HG02981 (cell line): ENCODE results near the gene ADH1C.
"Not testable (repeated sequence)": the region's sequence is repeated elsewhere in the genome, so short reads cannot be mapped to it uniquely, and the experiment has no call there.

Experiments used
- ATAC-seq: cut with Tn5 transposase; IDR thresholded peaks from one replicate; pipeline ENCODE4 v1.9.1; 2021; ENCODE audit warnings: mild to moderate bottlenecking, moderate library complexity; ENCODE audit not compliant: unreplicated experiment

Gene ADH1C

DNA sequence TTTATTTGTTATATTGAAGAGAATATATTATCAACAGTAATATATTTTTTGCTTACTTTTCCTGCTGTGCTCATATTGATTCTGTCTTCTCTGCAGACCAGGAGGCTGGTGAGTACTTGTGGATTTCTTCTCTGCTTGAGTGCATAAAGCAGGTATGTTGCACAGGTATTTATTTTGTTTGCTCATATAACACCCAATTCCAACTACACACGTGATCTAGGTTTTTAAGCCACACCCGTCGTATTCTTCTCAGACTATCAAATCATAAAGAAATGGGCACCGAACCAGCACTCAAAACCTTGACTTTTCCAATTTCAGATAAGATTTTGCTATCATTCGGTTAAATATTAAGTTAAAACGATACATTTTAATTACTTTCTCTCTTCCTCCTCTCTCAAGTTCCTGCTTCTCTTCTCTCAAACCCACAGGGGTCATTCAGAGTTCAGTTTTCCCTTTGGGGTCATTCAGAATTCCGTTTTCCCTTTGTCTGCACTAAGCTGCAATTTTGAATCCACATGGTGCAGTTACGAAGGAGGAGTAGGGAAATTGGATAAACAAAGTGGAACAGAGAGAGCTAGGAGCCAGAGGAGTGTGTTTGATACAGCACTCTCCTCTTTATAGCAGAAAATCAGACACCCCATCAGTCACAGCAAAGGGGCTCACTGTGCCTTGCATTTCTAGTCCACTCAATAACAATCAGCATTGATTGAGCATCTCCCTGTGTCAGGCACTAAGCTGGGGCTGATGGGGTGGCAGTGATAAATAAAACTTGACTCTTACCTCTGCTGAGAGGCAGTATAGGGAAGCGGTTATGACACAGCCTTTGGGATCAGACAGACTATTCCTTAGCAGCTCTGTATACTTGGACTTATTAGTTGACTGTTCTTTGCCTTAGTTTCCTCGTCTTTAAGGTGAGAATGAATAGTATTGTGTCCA is at the start of gene ADH1C:
Gene ADH1C, minus strand, starts transcription at position 145 of the 936 bp plus-strand sequence. Its CDS starts 71 bp downstream, at position 74.
- ATAC-seq: no peak

DNA sequence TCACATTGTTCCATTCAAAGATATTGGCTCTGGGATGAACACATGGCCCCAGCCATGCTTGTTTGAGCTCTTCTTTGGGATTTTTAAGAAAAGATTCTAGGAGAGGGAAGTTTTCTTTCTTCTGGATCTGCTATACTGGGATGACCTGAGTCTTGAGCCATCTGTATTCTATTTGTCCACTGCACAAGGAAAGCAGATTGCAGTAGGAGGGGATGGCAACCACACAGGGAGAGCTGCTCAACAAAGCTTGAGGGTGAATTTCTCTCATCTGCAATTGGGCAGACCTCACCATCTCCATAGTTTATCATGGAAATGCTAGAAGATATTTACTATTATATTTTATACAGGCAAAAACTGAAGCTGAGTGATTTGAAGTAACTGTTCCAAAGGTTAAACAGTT is 48.3 kb upstream of the ADH1C start:
- ATAC-seq: no peak

DNA sequence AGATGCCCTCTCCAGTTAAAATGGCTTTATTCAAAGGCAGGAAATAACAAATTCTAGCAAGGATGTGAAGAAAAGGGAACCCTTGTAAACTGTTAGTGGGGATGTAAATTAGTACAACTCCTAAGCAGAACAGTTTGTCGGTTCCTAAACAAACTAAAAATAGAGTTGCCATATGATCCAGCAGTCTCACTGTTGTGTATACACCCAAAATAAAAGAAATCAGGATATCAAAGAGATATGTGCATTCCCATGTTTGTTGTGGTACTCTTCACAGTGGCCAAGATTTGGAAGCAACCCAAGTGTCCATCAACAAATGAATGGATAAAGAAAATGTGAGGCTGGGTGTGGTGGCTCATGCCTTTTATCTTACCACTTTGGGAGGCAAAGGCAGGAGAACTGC is 46.5 kb upstream of the ADH1C start:
- no peak for ATAC-seq

DNA sequence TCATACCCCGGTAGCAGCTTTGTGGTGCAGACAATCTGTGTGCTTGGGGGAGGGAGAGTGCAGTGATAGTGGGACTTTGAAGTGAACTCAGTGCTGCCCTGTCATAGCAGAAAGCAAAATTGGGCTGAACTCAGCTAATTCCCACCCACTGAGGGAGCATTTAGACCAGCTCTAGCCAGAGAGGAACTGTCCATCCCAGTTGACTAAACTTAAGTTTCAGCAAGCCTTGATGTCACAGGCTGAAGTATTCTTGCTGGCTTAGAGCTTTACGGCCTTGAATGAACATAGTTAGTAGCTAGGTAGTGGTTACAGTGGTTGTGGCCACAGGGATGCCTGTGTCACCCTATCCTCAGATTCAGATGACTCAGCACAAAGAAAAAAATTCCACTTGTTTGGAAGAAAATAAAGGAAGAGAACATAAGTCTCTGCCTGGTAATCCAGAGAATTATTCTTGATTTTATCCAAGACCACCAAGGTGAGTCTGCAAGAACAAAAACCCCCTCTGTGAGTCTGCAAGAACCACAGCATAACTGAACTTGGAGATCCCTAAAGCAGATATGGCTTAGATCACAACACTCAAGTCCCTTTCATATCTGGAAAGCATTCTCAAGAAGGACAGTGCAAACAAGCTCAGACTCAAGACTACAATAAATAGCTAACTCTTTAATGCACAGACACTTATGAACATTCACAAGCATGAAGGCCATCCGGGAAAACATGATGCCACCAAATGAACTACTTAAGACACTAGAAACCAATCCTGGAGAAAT is 43.2 kb upstream of the ADH1C start:
- ATAC-seq: no peak

DNA sequence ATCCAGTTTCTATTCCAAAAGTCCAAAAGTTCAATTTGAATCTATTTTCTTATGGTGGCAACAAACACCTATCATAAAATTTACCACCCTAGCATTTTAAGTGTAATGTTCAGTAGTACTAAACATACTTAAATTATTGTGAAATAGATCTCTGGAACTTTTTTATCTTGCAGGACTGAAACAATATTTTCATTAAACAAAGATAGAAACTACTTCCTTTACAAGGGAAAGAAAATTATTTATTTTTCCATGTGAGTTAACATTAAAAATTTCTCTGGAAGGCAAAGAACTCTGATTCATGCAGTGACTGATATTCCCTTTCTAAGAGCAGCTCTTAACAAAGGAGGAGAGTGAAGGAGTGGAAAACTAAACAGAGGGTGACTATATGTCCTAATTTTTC is 42.4 kb upstream of the ADH1C start:
- ATAC-seq: no peak

DNA sequence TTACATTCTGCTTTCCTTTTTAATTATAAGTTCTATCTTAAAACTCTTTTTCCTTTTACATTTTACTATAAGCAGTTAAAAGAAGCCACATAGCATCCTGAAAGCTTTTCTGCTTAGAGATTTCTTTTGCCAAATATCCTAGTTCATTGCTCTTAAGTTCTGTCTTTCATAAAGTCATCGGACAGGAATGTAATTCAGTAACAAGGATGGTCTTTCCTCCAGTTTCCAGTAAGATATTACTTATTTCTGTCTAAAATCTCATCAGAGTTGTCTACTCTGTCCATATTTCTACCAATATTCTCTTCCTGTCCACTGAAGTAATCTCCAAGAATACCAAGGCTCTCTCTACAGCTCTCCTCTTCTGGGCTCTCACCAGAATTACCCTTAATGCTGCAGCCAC is 37.5 kb upstream of the ADH1C start:
- ATAC-seq: no peak

DNA sequence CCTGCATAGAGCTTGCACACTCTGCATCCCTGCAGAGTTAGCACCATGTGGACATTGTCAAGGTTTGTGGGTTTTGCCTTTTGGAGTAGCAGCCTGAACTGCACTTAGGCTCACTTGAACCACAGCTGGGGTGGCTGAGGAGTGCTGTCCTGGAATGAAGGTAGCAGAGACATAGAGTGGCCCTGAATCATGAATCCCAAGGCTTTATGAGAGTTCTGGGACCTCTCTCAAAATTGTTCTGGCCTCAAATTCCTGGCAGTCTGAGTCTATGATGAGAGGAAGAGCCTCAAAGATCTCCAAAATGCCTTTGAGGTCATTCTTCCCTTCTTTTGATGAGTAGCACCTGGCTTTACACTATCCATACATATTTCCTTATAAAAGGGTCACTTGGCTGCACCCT is 37.1 kb upstream of the ADH1C start:
- no peak for ATAC-seq

DNA sequence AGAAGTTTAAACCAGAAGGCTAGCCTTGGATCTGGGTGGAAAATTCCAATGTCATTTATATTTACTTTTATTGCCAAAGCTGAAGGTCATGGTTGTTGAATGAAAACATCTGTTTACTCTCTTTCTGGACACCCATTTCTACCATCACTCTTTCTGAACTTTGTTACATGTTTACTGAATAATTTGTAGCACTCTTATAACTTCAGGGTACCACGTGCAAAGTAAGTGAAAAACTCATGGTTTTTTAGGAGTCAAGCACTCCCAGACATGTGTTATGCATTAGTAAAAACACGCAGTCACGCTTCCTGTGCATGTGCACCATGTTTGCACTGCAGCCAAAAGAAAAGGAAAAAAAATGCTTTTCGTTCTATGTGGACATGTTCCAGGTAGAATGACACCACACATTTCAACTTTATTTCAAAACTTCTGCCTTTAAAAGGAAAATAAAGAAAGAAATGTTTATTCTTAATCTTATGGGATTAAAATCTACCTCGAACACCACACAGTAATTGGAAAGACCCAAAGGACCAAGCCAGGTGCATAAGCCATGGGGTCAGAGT is 31.4 kb upstream of the ADH1C start:
- ATAC-seq: no peak

DNA sequence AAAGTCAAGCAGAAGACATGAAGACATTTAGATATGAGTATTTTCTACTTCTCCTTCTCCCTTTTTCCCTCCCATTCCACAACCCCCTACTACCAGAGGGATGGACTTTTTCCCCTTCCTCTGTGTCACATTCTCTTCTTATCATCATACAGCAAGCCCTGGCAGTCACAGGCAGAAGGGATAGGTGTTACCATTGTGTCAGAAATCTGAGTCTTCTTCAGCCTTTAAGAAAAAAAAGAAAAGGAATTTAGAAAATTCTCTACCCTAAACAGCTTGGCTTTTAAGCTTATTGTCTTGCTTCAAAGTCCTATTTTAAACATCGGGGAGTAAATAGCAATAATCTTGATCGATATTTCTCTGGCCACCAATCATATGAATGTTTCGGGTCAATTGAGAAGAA is 30.9 kb upstream of the ADH1C start:
- ATAC-seq: no peak

DNA sequence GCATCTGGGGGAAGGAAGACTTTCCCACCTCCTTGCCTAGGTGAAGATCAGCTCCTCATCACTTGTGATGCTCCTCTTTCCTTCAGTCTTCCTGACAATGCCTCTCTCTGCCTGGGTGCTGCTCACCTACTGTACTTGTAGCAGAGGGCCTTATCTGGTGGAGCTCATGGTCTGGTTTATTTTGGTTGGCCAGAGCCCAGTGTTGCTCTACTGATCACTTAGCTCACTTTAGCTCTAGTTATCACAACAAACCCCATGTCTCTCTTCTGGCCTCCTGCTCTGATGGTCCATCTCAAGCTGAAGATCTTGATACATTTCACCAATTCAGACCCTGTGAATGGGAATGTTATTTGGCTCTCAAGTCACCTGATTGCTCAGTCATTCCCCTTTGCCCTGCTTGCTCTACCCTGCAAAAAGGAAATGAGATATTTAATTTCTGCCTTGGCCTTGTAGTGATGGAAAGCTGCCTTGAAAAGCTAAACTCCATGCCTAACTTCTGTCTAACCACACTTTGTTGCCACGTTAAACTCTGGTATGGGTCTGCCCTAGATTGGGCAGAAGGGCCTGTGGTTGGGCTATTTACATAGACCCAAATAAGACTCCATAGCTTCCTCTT is 30.3 kb upstream of the ADH1C start:
- no peak for ATAC-seq

DNA sequence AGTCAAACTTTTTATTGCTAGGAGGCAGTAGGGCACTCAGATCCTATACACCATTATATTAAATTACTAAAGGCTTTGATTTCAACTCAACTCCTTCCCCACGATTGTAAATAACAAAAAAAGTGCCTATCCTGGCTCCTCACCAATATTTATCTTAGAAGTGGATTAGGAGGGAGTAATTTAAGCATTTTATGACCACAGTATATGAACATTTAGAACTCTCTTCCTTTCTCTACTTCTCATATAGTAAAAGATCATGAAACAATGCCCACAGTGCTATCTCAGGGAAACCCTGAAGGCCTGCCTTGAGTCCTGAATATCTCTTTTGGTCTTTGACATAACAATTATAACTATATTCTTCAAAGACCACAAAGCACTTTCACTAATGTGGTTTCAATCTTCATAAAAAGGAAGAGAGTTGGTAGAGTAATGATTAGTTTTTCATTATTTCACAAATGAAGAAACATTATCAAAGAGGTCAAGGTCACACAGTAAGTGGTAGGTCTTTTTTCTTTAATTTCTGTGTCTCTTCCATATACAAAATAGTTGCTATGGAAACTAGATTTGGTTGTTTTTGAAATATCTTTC is 29.1 kb upstream of the ADH1C start:
- peak; percentile 54 for ATAC-seq

DNA sequence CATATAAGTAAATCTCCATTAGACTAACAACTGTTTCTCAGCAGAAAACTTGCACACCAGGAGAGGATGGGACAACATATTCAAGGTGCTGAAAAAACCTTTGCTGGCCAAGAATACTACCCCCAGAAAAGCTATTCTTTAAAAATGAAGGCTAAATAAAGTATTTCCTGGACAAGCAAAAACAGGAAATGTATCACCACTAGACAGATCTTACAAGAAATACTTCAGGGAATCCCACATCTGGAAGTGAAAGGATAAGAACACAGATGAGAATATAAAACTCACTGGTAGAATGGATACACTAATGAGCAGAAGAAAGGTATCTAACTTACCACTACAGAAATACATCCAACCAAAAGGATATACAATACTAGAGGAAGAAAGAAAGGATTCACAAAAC is 27.0 kb upstream of the ADH1C start:
- no peak for ATAC-seq

DNA sequence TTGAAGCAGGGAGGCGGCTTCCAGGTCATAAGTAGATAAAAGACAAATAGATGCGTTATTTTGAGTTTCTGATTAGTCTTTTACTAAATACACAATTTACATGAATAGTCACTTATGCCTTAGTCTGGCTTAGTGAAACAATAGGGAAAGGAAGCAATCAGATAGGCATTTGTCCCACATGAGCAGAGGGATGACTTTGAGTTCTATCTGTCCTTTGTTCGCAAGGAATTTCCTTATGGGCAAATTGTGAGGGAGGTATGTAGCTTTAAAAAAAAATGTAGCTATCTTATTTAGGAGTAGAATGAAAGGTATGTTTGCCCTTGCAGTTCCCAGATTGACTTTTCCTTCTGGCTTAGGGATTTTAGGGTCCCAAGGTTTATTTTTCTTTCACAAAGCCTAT is 26.3 kb upstream of the ADH1C start:
- ATAC-seq: no peak

DNA sequence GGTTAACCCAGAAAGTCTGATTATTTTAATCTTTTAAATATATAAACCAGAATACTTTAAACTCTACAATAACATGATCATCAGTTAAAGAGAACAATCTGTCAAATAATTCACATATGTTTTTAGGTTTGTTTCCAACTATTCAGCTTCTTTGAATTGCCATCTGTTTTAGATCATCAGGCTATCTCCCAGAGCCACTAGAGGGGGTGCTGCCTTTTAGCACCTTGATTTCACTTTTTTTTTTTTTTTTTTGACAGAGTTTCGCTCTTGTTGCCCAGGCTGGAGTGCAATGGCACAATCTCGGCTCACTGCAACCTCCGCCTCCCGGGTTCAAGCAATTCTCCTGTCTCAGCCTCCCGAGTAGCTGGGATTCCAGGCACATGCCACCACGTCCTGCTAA is 24.8 kb upstream of the ADH1C start:
- ATAC-seq: not testable (repeated sequence)

DNA sequence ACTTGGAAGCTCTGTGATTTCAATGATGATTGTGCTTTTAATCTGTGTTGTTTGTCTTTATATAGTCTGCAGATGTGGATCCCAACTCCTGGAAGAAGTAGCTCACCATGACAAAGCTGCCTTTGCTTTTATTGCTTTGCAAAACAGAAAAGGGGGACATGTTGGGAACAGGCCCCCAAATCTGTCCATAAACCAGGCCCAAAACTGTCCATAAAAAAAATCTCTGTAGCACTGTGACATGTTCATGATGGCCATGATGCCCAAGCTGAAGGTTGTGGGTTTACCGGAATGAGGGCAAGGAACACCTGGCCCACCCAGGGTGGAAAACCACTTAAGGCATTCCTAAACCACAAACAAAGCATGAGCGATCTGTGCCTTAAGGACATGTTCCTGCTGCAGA is 19.9 kb upstream of the ADH1C start:
- not testable (repeated sequence) for ATAC-seq

DNA sequence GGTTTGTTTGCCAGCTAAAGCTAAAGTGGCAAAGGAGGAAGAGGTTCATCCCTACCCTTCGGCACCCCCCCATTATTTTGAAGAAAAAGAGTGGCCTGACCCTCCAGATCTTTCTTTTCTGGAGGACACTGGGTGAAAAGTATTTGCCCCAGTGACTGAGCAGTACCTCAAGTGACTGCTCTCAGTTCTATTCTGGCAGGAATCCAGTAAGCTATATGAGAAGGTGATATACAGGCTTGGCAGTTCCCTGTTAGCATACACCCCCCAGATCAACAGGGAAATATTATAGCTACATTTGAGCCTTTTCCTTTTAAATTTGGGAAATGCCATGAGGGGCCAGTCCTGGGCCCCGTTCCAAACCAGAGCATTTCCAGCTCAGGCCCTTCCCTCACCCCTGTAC is 15.3 kb upstream of the ADH1C start:
- not testable (repeated sequence) for ATAC-seq

DNA sequence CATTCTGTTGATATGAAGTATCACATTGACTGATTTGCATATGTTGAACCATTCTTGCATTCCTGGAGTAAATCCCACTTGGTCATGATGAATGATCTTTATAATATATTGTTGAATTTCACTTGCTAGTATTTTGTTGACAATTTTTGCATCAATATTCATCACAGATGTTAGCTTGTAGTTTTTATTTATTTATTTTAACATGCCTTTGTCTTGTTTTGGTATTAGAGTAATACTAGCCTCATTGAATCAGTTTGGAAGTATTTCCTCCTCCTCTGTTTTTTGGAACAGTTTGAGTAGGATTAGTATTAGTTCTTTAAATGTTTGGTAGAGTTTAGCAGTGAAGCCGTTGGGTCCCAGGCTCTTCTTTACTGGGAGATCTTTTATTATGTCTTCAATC is 13.9 kb upstream of the ADH1C start:
- ATAC-seq: no peak

DNA sequence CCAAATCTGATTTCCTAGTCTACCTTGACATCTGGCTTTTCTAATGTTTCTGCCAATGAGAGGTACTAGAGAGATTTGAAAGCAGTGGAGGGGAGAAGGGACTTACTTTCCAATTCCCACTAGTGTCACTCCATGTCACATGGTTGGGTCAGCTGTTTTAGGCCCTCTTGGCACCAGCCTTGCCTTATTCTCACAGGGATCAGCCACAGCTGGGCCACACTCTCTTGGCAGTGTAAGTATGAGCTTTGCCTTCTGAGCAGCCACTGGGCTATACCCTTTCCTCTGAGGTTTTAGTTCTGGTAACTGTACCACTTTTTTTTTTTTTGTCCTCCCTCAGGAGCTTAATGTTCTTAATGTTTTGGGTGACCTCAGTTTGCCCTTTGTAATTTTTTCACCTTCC is 10.2 kb upstream of the ADH1C start:
- no peak for ATAC-seq

DNA sequence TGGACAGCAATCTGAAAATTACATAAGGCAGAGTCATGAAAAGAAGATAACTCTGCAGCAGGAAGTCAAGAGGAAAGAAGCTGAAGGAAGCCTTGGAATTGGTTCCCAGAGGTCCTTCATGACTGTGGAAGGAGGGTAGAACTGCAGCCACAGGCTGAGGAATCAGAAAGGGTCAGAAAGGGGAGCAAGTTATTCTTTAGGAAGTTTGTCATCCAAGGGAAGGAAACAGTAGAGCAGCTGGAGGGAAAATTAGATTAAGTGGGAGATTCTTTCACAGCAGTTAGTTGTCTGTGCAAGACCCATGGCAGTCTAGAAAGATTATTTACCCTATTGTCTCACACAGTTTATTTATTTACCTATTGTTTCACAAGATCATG is 9.3 kb upstream of the ADH1C start:
- no peak for ATAC-seq

DNA sequence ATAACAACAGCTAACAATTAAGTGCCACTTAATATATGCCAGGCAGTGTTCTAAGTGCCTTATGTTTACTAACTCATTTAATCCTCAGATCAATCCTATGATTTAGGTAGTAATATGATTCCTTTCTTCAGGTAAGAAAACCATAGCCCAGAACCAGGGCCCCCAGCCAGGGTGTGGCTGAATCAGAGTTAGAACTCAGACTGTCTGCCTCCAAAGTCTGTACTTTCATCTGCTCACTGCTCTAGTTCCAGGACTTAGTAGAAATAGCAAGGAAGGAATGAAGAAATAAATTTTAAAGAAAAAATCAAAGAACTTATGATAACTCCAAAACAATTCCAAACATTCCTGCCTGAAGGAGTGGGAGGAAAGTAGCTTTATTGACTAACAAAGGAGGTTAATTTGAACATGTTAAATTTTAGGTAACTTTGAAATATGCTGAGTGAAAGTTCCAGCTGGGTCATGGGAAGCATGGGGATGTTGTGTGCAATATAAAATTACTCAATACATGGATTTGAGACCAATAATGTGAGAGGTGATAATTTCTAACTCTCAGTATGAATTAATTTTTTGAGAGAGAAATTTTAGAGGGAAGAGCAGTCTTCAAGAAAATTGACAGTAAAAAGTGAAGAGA is 8.8 kb upstream of the ADH1C start:
- ATAC-seq: no peak
